Myocyte (in vitro differentiated cells): ENCODE results near the gene ARHGAP6. TPM values are rescaled to one million over a fixed set of nuclear protein-coding genes. Genes with fewer than 3 reads are reported as not detected.
"Not testable (repeated sequence)": the region's sequence is repeated elsewhere in the genome, so short reads cannot be mapped to it uniquely, and the experiment has no call there.

Source experiments
- DNase-seq: peaks from one replicate; pipeline ENCODE4 v3.0.0-alpha.2; 2012; ENCODE audit warnings: low read depth
- total RNA-seq: library from RNA; depleted of rRNA; stranded (reverse); fragments of >200 nt; gene quantifications from 2 replicates; pipeline ENCODE4 v1.2.3, GENCODE V29; 2014

Gene ARHGAP6
- total RNA-seq, 1 donor from 2014 or later = 18.1 TPM

GRCh38 chrX:11364835-11365234, 300.9 kb downstream of the ARHGAP6 start:
- DNase-seq = no peak

- not testable (repeated sequence) for DNase-seq
These were observed 301.9 kb downstream of the ARHGAP6 start for GRCh38 chrX:11363825-11364224.

DNA sequence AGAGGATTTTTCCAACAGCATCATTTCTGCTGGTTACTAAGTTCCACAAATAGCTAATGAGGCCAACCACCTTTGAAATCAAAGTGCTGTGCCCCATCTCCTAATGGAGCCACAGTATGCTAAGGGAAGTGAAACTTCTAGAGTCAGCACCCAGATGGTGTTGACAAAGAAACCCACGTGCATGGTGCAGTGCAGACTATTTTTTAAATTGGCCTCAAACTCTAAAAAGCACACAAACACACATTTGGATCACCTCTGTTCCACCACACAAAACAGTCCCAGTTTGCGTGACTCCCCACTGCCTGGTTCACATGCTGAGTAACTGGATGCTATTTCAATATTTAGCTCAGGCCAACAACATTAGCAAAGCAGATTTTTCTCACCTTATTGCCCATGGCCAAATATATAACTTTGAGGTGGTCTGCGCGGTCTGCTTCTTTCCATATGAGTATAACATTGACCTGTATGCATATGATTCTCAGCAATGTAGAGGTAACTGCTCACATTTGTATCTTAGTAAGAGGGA, 302.6 kb downstream of the ARHGAP6 start:
- DNase-seq = no peak

- not testable (repeated sequence) for DNase-seq
These were observed 304.1 kb downstream of the ARHGAP6 start for GRCh38 chrX:11361666-11362065.

DNA sequence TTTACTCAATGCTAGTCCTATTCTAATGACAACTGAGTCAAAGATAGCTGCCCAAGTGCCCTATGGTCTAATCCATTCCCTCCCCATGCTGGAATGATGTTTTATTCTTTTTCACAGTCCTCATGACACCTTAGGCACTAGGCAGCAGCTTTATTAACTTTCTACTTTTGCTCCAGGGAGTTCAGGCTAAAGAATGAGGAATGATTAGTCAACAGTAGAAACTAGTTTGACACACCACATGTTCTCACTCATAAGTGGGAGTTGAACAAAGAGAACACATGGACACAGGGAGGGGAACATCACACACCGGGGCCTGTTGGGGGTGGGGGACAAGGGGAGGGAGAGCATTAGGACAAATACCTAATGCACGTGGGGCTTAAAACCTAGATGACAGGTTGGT, 309.8 kb downstream of the ARHGAP6 start:
- DNase-seq = not testable (repeated sequence)

- DNase-seq = no peak
These were observed 310.3 kb downstream of the ARHGAP6 start for GRCh38 chrX:11355259-11355909.

DNA sequence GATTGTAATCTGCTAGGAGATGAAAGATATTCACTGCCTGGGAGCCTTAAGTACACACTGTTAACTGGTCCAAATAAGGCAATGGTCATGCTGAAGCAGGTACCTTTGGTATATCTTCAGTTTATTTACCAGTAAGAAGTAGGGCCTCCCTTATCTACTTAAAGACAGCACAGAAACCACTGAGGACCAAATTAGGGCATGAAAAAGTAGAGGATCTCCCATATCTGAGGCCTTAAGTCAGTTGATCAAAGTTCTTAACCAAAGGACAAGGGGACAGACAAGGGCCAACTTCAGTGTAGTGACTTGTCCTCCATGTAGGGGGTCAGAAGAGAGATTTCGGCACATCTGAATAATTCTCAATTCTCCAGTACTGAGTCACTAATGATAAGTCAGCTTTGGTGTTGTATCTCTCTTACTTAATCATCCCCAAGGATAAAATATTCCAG, 313.4 kb downstream of the ARHGAP6 start:
- no peak for DNase-seq

GRCh38 chrX:11351375-11352295, 314.1 kb downstream of the ARHGAP6 start:
- peak; percentile 88 for DNase-seq

GRCh38 chrX:11349661-11350337, 315.9 kb downstream of the ARHGAP6 start:
- no peak for DNase-seq

GRCh38 chrX:11349020-11349419, 316.7 kb downstream of the ARHGAP6 start:
- no peak for DNase-seq

- no peak for DNase-seq
These were observed 318.4 kb downstream of the ARHGAP6 start for GRCh38 chrX:11347300-11347699.

DNA sequence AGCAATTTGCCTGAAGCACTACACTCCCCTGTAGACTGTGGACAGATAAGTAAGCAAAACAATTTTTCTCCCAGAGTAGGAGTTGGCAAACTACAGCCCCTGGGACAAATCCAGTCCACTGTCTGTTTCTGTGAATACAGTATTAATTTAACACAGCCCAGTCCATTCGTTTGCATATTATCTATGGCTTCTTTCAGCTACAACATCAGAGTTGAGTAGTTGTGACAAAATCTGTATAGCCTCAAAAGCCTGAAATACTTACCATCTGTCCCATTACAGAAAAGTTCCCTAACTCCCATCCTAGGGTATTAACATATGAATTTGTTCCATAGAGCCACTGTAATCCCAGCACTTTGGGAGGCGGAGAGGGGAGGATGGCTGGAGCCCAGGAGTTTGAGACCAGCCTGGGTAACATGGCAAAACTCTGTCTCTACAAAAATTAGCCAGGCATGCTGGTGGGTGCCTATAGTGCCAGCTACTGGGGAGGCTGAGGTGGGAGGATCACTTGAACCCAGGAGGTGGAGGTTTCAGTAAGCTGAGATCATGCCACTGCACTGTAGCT, 319.5 kb downstream of the ARHGAP6 start:
- no peak for DNase-seq

DNA sequence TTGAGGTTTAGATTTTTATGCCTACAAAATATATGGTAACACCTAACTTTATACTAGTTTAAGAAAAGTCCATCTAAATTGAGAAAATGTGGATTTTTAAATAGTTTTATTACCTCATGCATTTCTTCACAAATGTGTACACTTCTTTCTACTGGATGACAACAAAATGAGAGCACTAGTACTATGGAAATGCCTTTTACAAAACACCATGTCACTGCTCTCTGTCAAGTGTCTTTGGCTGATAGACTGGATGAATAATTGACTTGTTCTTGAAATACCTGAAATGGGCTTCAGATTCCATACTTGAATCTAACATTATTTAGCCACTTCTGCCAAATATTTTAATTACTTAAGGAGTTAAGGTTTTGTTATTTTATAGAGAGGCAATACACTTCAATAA, 323.0 kb downstream of the ARHGAP6 start:
- DNase-seq = no peak

GRCh38 chrX:11341274-11342201, 324.2 kb downstream of the ARHGAP6 start:
- DNase-seq = peak; percentile 62

- no peak for DNase-seq
These were observed 328.3 kb downstream of the ARHGAP6 start for GRCh38 chrX:11337292-11338009.

- no peak for DNase-seq
These were observed 329.5 kb downstream of the ARHGAP6 start for GRCh38 chrX:11336201-11336600.

GRCh38 chrX:11334165-11334564, 331.6 kb downstream of the ARHGAP6 start:
- DNase-seq = peak; percentile 67

- no peak for DNase-seq
These were observed 333.9 kb downstream of the ARHGAP6 start for GRCh38 chrX:11331788-11332187.

GRCh38 chrX:11329021-11329420, 336.7 kb downstream of the ARHGAP6 start:
- no peak for DNase-seq
